Breast epithelium (tissue), 4 donors: ENCODE measurements around the gene PHACTR1. TPM values are rescaled to one million over a fixed set of nuclear protein-coding genes. Genes with fewer than 3 reads are reported as not detected.

Experiments used
- DNase-seq, 2 donors: peaks; one replicate each; pipeline ENCODE4 v3.0.0-alpha.2; 2019; ENCODE audit warnings: low spot score in 2 of 2
- H3K27ac ChIP-seq, 2 donors: fragments of 200-600 bp; sonication (generic) in 1 of 2; one replicate each; pipeline ENCODE4 v1.5.1; 2016 to 2019; ENCODE audit warnings: mild to moderate bottlenecking in 1 of 2
- H3K27me3 ChIP-seq, 2 donors: fragments of 200-600 bp; sonication (generic) in 1 of 2; one replicate each; pipeline versions ENCODE4 v1.5.1 to v1.6.0; 2017 to 2019; ENCODE audit warnings: control low read depth in 1 of 2, mild to moderate bottlenecking in 1 of 2
- H3K36me3 ChIP-seq: fragments of 200-600 bp; one replicate; pipeline ENCODE4 v1.5.1; 2019
- H3K4me1 ChIP-seq, 2 donors: fragments of 200-600 bp; sonication (generic); one replicate each; pipeline ENCODE4 v1.5.1; 2016 to 2019; ENCODE audit warnings: control low read depth in 1 of 2
- H3K4me3 ChIP-seq, 3 donors: fragments of 200-600 bp; sonication (generic); 1 replicate in 2 of 3; 2 replicates in 1 of 3; pipeline ENCODE4 v1.5.1; 2016 to 2019; ENCODE audit warnings: mild to moderate bottlenecking in 3 of 3, moderate library complexity in 2 of 3
- H3K9me3 ChIP-seq, 2 donors: fragments of 200-600 bp; sonication (generic) in 1 of 2; one replicate each; pipeline ENCODE4 v1.5.1; 2016 to 2019; ENCODE audit warnings: control low read depth in 1 of 2
- POLR2A ChIP-seq: fragments of 450-650 bp; IDR thresholded peaks from one replicate; pipeline ENCODE4 v1.6.1; 2016; ENCODE audit warnings: antibody characterized with exemption, mild to moderate bottlenecking, moderate library complexity
- POLR2AphosphoS5 ChIP-seq, 3 donors: sonication (generic); formaldehyde crosslinking; IDR thresholded peaks; one replicate each; pipeline ENCODE4 v1.6.1; 2017; ENCODE audit warnings: antibody characterized with exemption in 3 of 3
- intact Hi-C: fragments of 100-400 bp; cut with DNase I; formaldehyde crosslinking; loops from one replicate; pipeline ENCODE4 v1.15.1; 2023; ENCODE audit warnings: low total_unique reads
- total RNA-seq, 3 donors: library from RNA; depleted of rRNA; stranded (reverse); fragments of >200 nt; gene quantifications; one replicate each; pipeline ENCODE4 v1.1.0, GENCODE V29; 2016
- TF ChIP-seq, protein P1 (sequence below), 3 donors: fragments of 450-650 bp; IDR thresholded peaks; one replicate each; pipeline ENCODE4 v1.5.1; 2016 to 2017; ENCODE audit warnings: antibody characterized with exemption in 3 of 3, mild to moderate bottlenecking in 3 of 3, moderate library complexity in 3 of 3

Gene PHACTR1
- total RNA-seq, 3 donors from 2014 or later: 4.1 to 5.6 (median 4.6) TPM

- H3K36me3 ChIP-seq: no peaks in the 10 kb centered on the region
- no peak for DNase-seq
- TF ChIP-seq, protein P1, sequence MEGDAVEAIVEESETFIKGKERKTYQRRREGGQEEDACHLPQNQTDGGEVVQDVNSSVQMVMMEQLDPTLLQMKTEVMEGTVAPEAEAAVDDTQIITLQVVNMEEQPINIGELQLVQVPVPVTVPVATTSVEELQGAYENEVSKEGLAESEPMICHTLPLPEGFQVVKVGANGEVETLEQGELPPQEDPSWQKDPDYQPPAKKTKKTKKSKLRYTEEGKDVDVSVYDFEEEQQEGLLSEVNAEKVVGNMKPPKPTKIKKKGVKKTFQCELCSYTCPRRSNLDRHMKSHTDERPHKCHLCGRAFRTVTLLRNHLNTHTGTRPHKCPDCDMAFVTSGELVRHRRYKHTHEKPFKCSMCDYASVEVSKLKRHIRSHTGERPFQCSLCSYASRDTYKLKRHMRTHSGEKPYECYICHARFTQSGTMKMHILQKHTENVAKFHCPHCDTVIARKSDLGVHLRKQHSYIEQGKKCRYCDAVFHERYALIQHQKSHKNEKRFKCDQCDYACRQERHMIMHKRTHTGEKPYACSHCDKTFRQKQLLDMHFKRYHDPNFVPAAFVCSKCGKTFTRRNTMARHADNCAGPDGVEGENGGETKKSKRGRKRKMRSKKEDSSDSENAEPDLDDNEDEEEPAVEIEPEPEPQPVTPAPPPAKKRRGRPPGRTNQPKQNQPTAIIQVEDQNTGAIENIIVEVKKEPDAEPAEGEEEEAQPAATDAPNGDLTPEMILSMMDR (IDR thresholded peaks at IDR 0.05): no peak
- no peak for TF ChIP-seq POLR2AphosphoS5 (IDR thresholded peaks at IDR 0.05)
- H3K27me3 ChIP-seq: no peaks in the 10 kb centered on the region
- no peaks in the 10 kb centered on the region for H3K4me1 ChIP-seq
- intact Hi-C loops: no loop called here
- no peaks in the 10 kb centered on the region for H3K9me3 ChIP-seq
- H3K27ac ChIP-seq: no peak overlapping the region
- H3K4me3 ChIP-seq: no peak overlapping the region
Measured at GRCh38 chr6:13165502-13166172, 449.1 kb downstream of the PHACTR1 start.

DNA sequence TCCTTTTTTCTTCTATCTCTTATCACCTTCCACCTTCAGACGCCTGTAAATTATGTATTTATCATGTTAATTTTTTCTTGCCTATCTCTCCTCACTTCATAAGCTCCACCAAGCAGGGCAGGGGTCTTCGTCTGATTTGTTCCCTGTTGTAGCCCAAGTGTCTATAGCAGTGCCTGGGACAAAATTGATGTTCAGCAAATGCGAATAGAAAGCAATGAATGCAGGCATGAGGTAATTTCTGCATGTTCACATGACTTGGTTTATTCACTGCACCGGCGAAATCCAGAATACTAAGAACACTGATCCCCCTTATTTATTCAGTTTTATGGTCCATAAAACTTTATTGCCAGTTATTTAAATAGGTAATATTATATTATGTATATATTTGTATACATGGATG is 449.7 kb downstream of the PHACTR1 start:
- TF ChIP-seq, protein P1 (IDR thresholded peaks at IDR 0.05): no peak
- TF ChIP-seq POLR2AphosphoS5 (IDR thresholded peaks at IDR 0.05) (no peak), POLR2A (no peak)
- H3K9me3 ChIP-seq: no peaks in the 10 kb centered on the region
- H3K27ac ChIP-seq: no peak overlapping the region
- DNase-seq: no peak
- H3K27me3 ChIP-seq: no peaks in the 10 kb centered on the region
- intact Hi-C loops: no loop called here
- H3K4me1 ChIP-seq: no peaks in the 10 kb centered on the region
- no peak overlapping the region for H3K4me3 ChIP-seq
- H3K36me3 ChIP-seq: no peaks in the 10 kb centered on the region

- no peak for TF ChIP-seq POLR2AphosphoS5 (IDR thresholded peaks at IDR 0.05)
- no peak for TF ChIP-seq POLR2A
- TF ChIP-seq, protein P1 (IDR thresholded peaks at IDR 0.05): no peak
- H3K9me3 ChIP-seq: no peaks in the 10 kb centered on the region
Measured at GRCh38 chr6:13166916-13167315, 450.3 kb downstream of the PHACTR1 start.

DNA sequence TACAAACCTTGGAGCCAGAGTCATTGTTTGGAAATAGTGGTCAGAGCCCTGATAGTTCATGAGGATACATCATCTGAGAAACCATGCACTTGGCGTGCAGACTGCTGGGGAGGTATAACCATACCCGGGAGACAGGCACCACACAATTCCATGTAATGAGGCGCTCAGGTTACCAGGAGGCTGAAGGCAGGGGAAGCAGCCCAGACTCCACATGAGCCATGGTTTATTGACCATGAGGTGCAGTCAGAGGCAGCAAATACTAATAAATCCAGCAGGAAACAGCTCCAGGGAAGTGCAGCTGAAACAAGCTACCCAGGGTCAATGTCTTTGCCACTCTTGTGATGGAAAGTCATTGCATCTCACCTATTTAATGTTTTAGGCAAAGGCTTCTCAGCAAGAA is 455.7 kb downstream of the PHACTR1 start:
- H3K9me3 ChIP-seq: no peaks in the 10 kb centered on the region
- intact Hi-C loops: no loop called here

More at GRCh38 chr6:13166916-13167315, 450.3 kb downstream of the PHACTR1 start:
- Histone ChIP-seq H3K4me3 (no peak overlapping the region), H3K4me1 (no peaks in the 10 kb centered on the region), H3K27ac (no peak overlapping the region), H3K27me3 (no peaks in the 10 kb centered on the region), H3K36me3 (no peaks in the 10 kb centered on the region)
- intact Hi-C loops: no loop called here
- DNase-seq: no peak

DNA sequence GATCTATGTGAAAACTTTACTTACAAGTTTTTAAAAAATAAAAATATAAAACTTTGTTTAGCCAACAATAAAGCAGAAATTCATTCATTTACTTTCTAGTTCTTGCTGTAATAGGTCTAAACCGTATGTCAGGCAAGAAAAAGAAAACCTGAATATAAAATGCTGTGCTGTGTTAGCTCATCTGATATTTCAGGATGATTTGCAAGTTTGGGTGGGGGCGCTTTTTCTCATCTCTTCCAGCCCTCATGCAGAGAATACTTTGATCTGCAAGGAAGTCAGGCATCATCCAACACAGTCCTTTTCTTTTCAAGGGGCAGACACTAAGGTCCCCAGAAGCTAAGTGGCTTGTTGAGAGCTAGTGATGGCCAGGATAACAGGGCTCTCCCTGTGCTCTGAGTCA is 458.5 kb downstream of the PHACTR1 start:
- TF ChIP-seq POLR2AphosphoS5 (IDR thresholded peaks at IDR 0.05) (no peak), POLR2A (no peak)
- TF ChIP-seq, protein P1 (IDR thresholded peaks at IDR 0.05): no peak
- Histone ChIP-seq H3K9me3 (no peaks in the 10 kb centered on the region), H3K27me3 (no peaks in the 10 kb centered on the region), H3K36me3 (no peaks in the 10 kb centered on the region), H3K27ac (no peak overlapping the region), H3K4me1 (no peaks in the 10 kb centered on the region), H3K4me3 (no peak overlapping the region)
- DNase-seq: no peak
- intact Hi-C loops: no loop called here

More for the DNA sequence above, 455.7 kb downstream of the PHACTR1 start:
- DNase-seq: no peak
- Histone ChIP-seq H3K36me3 (no peaks in the 10 kb centered on the region), H3K4me1 (no peaks in the 10 kb centered on the region), H3K27me3 (no peaks in the 10 kb centered on the region), H3K4me3 (no peak overlapping the region), H3K27ac (no peak overlapping the region)
- TF ChIP-seq, protein P1 (IDR thresholded peaks at IDR 0.05): no peak
- no peak for TF ChIP-seq POLR2AphosphoS5 (IDR thresholded peaks at IDR 0.05)
- no peak for TF ChIP-seq POLR2A
